Eye (tissue), 1 donor: ENCODE results near the gene FAM43B.

Experiments
- DNase-seq: peaks from one replicate; pipeline ENCODE4 v3.0.0-alpha.2; 2015

FAM43B gene

GRCh38 chr1:20552728-20553445 lies 514 bp downstream of the FAM43B start:
- DNase-seq, result peak; percentile 61

GRCh38 chr1:20555025-20555757 lies 2.8 kb downstream of the FAM43B start:
- no peak for DNase-seq

GRCh38 chr1:20555758-20556120 lies 3.4 kb downstream of the FAM43B start:
- no peak for DNase-seq

GRCh38 chr1:20558191-20558590 lies 5.8 kb downstream of the FAM43B start:
- DNase-seq, result no peak

- DNase-seq, result no peak
Measured at GRCh38 chr1:20560966-20561365, 8.6 kb downstream of the FAM43B start.

GRCh38 chr1:20565234-20565633 lies 12.9 kb downstream of the FAM43B start:
- DNase-seq, result no peak

- DNase-seq, result no peak
Measured at GRCh38 chr1:20569523-20570098, 17.2 kb downstream of the FAM43B start.

GRCh38 chr1:20571427-20571826 lies 19.1 kb downstream of the FAM43B start:
- no peak for DNase-seq

- DNase-seq, result no peak
Measured at GRCh38 chr1:20573987-20574386, 21.6 kb downstream of the FAM43B start.

- peak; percentile 75 for DNase-seq
Measured at GRCh38 chr1:20574686-20575540, 22.5 kb downstream of the FAM43B start.

- DNase-seq, result no peak
Measured at GRCh38 chr1:20575541-20576336, 23.4 kb downstream of the FAM43B start.

GRCh38 chr1:20578062-20578461 lies 25.7 kb downstream of the FAM43B start:
- DNase-seq, result no peak

GRCh38 chr1:20578721-20579395 lies 26.5 kb downstream of the FAM43B start:
- DNase-seq, result no peak

- no peak for DNase-seq
Measured at GRCh38 chr1:20584890-20585289, 32.5 kb downstream of the FAM43B start.

- DNase-seq, result no peak
Measured at GRCh38 chr1:20586953-20587660, 34.7 kb downstream of the FAM43B start.

GRCh38 chr1:20587661-20588053 lies 35.3 kb downstream of the FAM43B start:
- DNase-seq, result no peak

- DNase-seq, result no peak
Measured at GRCh38 chr1:20588634-20589225, 36.4 kb downstream of the FAM43B start, which contains the start of gene CDA. Gene CDA, plus strand, starts transcription at chr1:20589097. Its CDS starts 33 bp downstream, at chr1:20589130.

- peak; percentile 6 for DNase-seq
Measured at GRCh38 chr1:20589331-20590278, 37.2 kb downstream of the FAM43B start.

GRCh38 chr1:20590306-20590777 lies 38.0 kb downstream of the FAM43B start:
- peak; percentile 21 for DNase-seq
